Vagina (tissue), 2 donors: ENCODE data around the gene TMEM178B. TPM values are rescaled to one million over a fixed set of nuclear protein-coding genes. Genes with fewer than 3 reads are reported as not detected.

ENCODE experiments used
- DNase-seq, 2 donors: peaks; one replicate each; pipeline ENCODE4 v3.0.0-alpha.2; 2017; ENCODE audit errors: extremely low spot score in 2 of 2
- H3K27ac ChIP-seq: fragments of 200-600 bp; sonication (generic); one replicate; pipeline ENCODE4 v1.5.1; 2019
- H3K27me3 ChIP-seq: fragments of 200-600 bp; sonication (generic); one replicate; pipeline ENCODE4 v1.5.1; 2019
- H3K36me3 ChIP-seq, 2 donors: fragments of 200-600 bp; sonication (generic); one replicate each; pipeline ENCODE4 v1.5.1; 2017 to 2019
- H3K4me1 ChIP-seq: fragments of 200-600 bp; sonication (generic); one replicate; pipeline ENCODE4 v1.5.1; 2019
- H3K4me3 ChIP-seq, 2 donors: fragments of 200-600 bp; sonication (generic); 1 replicate in 1 of 2; 2 replicates in 1 of 2; pipeline ENCODE4 v1.5.1; 2016 to 2019
- H3K9me3 ChIP-seq: fragments of 200-600 bp; sonication (generic); one replicate; pipeline ENCODE4 v1.5.1; 2019
- CTCF ChIP-seq, 3 experiments: fragments of 450-650 bp in 2 of 3; fragments of 200-600 bp in 1 of 3; sonication (generic) in 1 of 3; IDR thresholded peaks; one replicate each; pipeline ENCODE4 v1.5.1; 2017 to 2019; ENCODE audit warnings: antibody characterized with exemption in 3 of 3, mild to moderate bottlenecking in 2 of 3, moderate library complexity in 2 of 3
- POLR2A ChIP-seq, 2 donors: fragments of 450-650 bp; IDR thresholded peaks; one replicate each; pipeline ENCODE4 v1.6.1; 2017; ENCODE audit warnings: antibody characterized with exemption in 2 of 2, mild to moderate bottlenecking in 2 of 2, moderate library complexity in 2 of 2
- POLR2AphosphoS5 ChIP-seq, 2 donors: sonication (generic); formaldehyde crosslinking; IDR thresholded peaks; one replicate each; pipeline ENCODE4 v1.9.0; 2017; ENCODE audit warnings: antibody characterized with exemption in 2 of 2, mild to moderate bottlenecking in 2 of 2, low read depth in 1 of 2; ENCODE audit not compliant: insufficient read depth in 1 of 2
- intact Hi-C: fragments of 100-400 bp; cut with DNase I; formaldehyde crosslinking; loops from one replicate; pipeline ENCODE4 v1.15.1; 2023
- total RNA-seq: library from RNA; depleted of rRNA; stranded (reverse); fragments of >200 nt; gene quantifications from one replicate; pipeline ENCODE4 v1.2.3, GENCODE V29; 2016

TMEM178B gene
- total RNA-seq, 1 donor from 2014 or later: 1.2 TPM

GRCh38 chr7:141208539-141208938, 134.7 kb downstream of the TMEM178B start:
- H3K36me3 ChIP-seq: no peaks in the 10 kb centered on the region
- intact Hi-C loops: no loop called here
- H3K4me1 ChIP-seq: no peaks in the 10 kb centered on the region
- no peak for DNase-seq
- no peaks in the 10 kb centered on the region for H3K27me3 ChIP-seq
- no peak overlapping the region for H3K27ac ChIP-seq
- no peaks in the 10 kb centered on the region for H3K9me3 ChIP-seq
- no peak overlapping the region for H3K4me3 ChIP-seq
- TF ChIP-seq POLR2AphosphoS5 (IDR thresholded peaks at IDR 0.05; ENCODE audit: insufficient read depth in 1 of 2, low read depth in 1 of 2): no peak

- Histone ChIP-seq H3K4me3 (no peak overlapping the region), H3K27ac (no peak overlapping the region), H3K9me3 (no peaks in the 10 kb centered on the region), H3K36me3 (no peaks in the 10 kb centered on the region), H3K4me1 (no peaks in the 10 kb centered on the region), H3K27me3 (no peaks in the 10 kb centered on the region)
- DNase-seq: no peak
- no peak for TF ChIP-seq CTCF (IDR thresholded peaks at IDR 0.05)
- no peak for TF ChIP-seq POLR2A (IDR thresholded peaks at IDR 0.05)
- no peak for TF ChIP-seq POLR2AphosphoS5 (IDR thresholded peaks at IDR 0.05; ENCODE audit: insufficient read depth in 1 of 2, low read depth in 1 of 2)
- intact Hi-C loops: no loop called here
These were observed 135.6 kb downstream of the TMEM178B start for GRCh38 chr7:141209454-141209853.

DNA sequence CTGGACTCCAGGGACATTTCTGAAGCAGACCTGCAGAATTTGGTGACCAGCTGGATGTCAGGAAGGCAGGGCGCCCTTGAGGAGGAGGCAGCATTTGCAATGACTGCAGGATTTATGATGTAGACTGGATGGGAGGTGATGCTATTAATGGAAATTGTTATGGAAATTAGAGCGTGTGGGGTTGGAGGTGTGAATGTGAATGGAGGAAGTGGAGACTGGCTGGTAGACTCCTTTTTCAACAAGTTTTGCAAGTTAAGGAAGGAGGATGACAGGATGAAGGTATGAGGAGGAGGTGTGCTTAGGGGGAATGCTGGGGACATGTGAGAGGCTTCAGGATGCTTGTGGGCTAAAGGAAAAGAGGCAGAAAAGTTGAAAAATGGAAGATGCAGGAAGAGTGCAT, 137.0 kb downstream of the TMEM178B start:
- Histone ChIP-seq H3K9me3 (no peaks in the 10 kb centered on the region), H3K4me1 (no peaks in the 10 kb centered on the region), H3K36me3 (no peaks in the 10 kb centered on the region), H3K4me3 (no peak overlapping the region), H3K27ac (no peak overlapping the region), H3K27me3 (no peaks in the 10 kb centered on the region)
- DNase-seq: no peak
- intact Hi-C loops: no loop called here
- TF ChIP-seq POLR2A (IDR thresholded peaks at IDR 0.05) (no peak), CTCF (IDR thresholded peaks at IDR 0.05) (no peak), POLR2AphosphoS5 (IDR thresholded peaks at IDR 0.05; ENCODE audit: insufficient read depth in 1 of 2, low read depth in 1 of 2) (no peak)

DNA sequence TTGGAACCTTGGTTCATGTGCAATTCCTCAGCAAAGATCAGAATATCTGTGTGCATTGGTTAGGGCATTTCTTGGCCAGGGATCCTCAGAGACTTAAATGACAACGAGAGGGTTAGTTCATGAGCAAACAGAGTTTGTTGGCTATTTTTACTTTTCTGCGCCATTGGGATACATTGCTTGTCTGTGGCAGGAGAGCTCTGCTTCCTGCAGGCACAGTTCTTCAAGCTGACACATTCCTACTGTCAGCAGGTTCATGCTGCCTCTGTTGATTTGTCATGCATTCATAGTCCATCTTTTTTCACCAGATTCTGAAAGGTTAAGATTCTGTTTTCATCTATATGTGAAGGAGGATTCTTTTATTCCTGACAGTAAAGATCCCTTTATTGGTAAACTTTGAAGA, 139.4 kb downstream of the TMEM178B start:
- Histone ChIP-seq H3K27ac (no peak overlapping the region), H3K27me3 (no peaks in the 10 kb centered on the region), H3K9me3 (no peaks in the 10 kb centered on the region), H3K36me3 (no peaks in the 10 kb centered on the region), H3K4me3 (no peak overlapping the region), H3K4me1 (no peaks in the 10 kb centered on the region)
- intact Hi-C loops: no loop called here
- DNase-seq: no peak
- TF ChIP-seq POLR2A (IDR thresholded peaks at IDR 0.05) (no peak), POLR2AphosphoS5 (IDR thresholded peaks at IDR 0.05; ENCODE audit: insufficient read depth in 1 of 2, low read depth in 1 of 2) (no peak), CTCF (IDR thresholded peaks at IDR 0.05) (no peak)

GRCh38 chr7:141217938-141218337, 144.1 kb downstream of the TMEM178B start:
- Histone ChIP-seq H3K27me3 (no peaks in the 10 kb centered on the region), H3K36me3 (no peaks in the 10 kb centered on the region), H3K4me1 (no peaks in the 10 kb centered on the region), H3K9me3 (no peaks in the 10 kb centered on the region), H3K4me3 (no peak overlapping the region), H3K27ac (no peak overlapping the region)
- intact Hi-C loops: no loop called here
- no peak for TF ChIP-seq POLR2A (IDR thresholded peaks at IDR 0.05)
- TF ChIP-seq POLR2AphosphoS5 (IDR thresholded peaks at IDR 0.05; ENCODE audit: insufficient read depth in 1 of 2, low read depth in 1 of 2): no peak
- no peak for TF ChIP-seq CTCF (IDR thresholded peaks at IDR 0.05)
- no peak for DNase-seq

DNA sequence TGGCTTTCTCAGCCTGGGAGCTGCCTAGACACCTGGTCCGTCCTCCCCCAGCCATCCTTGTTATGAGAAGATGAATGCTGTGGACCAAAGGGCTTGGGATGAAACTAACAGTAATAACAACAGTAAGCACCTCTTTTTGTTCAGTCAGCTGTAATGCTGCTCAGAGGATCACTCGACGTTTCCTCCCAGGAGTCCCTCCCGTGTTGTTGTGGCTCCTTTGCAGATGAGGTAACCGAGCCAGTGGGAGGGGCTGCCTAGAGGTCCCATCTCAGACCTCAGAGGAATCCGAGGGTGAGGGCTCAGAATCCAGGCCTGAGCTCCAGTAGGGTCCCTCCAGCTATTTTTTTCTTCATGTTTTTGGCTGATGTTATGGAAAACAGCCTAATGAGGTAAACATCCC, 145.1 kb downstream of the TMEM178B start:
- Histone ChIP-seq H3K36me3 (no peaks in the 10 kb centered on the region), H3K27me3 (no peaks in the 10 kb centered on the region), H3K4me3 (no peak overlapping the region), H3K27ac (no peak overlapping the region), H3K9me3 (no peaks in the 10 kb centered on the region), H3K4me1 (no peaks in the 10 kb centered on the region)
- no peak for DNase-seq
- intact Hi-C loops: no loop called here
- TF ChIP-seq CTCF (IDR thresholded peaks at IDR 0.05) (no peak), POLR2A (IDR thresholded peaks at IDR 0.05) (no peak), POLR2AphosphoS5 (IDR thresholded peaks at IDR 0.05; ENCODE audit: insufficient read depth in 1 of 2, low read depth in 1 of 2) (no peak)
